Sigmoid colon (tissue), 7 donors: ENCODE results near the gene LARGE2. TPM values are rescaled to one million over a fixed set of nuclear protein-coding genes. Genes with fewer than 3 reads are reported as not detected.

Source experiments
- DNase-seq: peaks from one replicate; pipeline ENCODE4 v3.0.0-alpha.2; 2019
- H3K27ac ChIP-seq, 4 donors: fragments of 200-600 bp; sonication (generic); one replicate each; pipeline ENCODE4 v1.5.1; 2016 to 2019; ENCODE audit warnings: mild to moderate bottlenecking in 1 of 4
- H3K27me3 ChIP-seq, 3 donors: fragments of 200-600 bp; sonication (generic); one replicate each; pipeline ENCODE4 v1.5.1; 2019; ENCODE audit warnings: mild to moderate bottlenecking in 1 of 3
- H3K36me3 ChIP-seq, 4 donors: fragments of 200-600 bp; sonication (generic); one replicate each; pipeline ENCODE4 v1.5.1; 2016 to 2019
- H3K4me1 ChIP-seq, 4 donors: fragments of 200-600 bp; sonication (generic); one replicate each; pipeline ENCODE4 v1.5.1; 2017 to 2019
- H3K4me3 ChIP-seq, 4 donors: fragments of 200-600 bp; sonication (generic); one replicate each; pipeline ENCODE4 v1.5.1; 2017 to 2019; ENCODE audit warnings: mild to moderate bottlenecking in 2 of 4, moderate library complexity in 1 of 4
- H3K9me3 ChIP-seq, 4 donors: fragments of 200-600 bp in 3 of 4; sonication (generic) in 3 of 4; one replicate each; pipeline versions ENCODE4 v1.5.1 to v1.6.1; 2013 to 2019
- EP300 ChIP-seq, 4 donors: sonication (generic); formaldehyde crosslinking; IDR thresholded peaks; one replicate each; pipeline ENCODE4 v1.6.1; 2017; ENCODE audit warnings: antibody characterized with exemption in 4 of 4
- POLR2A ChIP-seq, 2 donors: fragments of 450-650 bp; IDR thresholded peaks; one replicate each; pipeline ENCODE4 v1.6.1; 2016; ENCODE audit warnings: antibody characterized with exemption in 2 of 2, mild to moderate bottlenecking in 2 of 2, moderate library complexity in 2 of 2
- POLR2AphosphoS5 ChIP-seq, 4 donors: sonication (generic); formaldehyde crosslinking; IDR thresholded peaks; one replicate each; pipeline ENCODE4 v1.6.1; 2017; ENCODE audit warnings: antibody characterized with exemption in 4 of 4
- WGBS, 2 donors: extraction: QIAGEN DNeasy Blood & Tissue Kit; methylation state at CpG; one replicate each; pipeline ENCODE4 v1.1.7; 2013; 5-methylcytosine and 5-hydroxymethylcytosine counted together
- intact Hi-C: fragments of 100-400 bp; cut with DNase I; formaldehyde crosslinking; loops from one replicate; pipeline ENCODE4 v1.15.1; 2023
- polyA plus RNA-seq, 3 donors: library from polyadenylated mRNA; stranded (reverse); fragments of 200-250 nt; gene quantifications; one replicate each; pipeline ENCODE4 v1.2.3, GENCODE V29; 2013
- total RNA-seq, 4 donors: library from RNA; depleted of rRNA; stranded (reverse); fragments of >200 nt; gene quantifications; one replicate each; pipeline ENCODE4 v1.1.0, GENCODE V29; 2016
- TF ChIP-seq, protein P1 (sequence below), 4 experiments: fragments of 450-650 bp in 3 of 4; fragments of 200-600 bp in 1 of 4; IDR thresholded peaks; one replicate each; pipeline ENCODE4 v1.5.1; 2016 to 2019; ENCODE audit warnings: antibody characterized with exemption in 4 of 4, mild to moderate bottlenecking in 3 of 4, moderate library complexity in 2 of 4
- donor health status: healthy with polysubstance abuse.
- donor health status: Bipolar disorder and iron deficiency.
- donor health status: healthy.

Gene LARGE2
- total and polyA plus RNA-seq, 7 donors: 0.46 to 13.6 TPM; not detected in 5

- no peaks in the 10 kb centered on the region for H3K36me3 ChIP-seq
- H3K27ac ChIP-seq: no peak overlapping the region
- H3K4me1 ChIP-seq: peaks cover 0 to 8% (median 6%) of the 10 kb centered on the region in 4 donors
- 91% methylated on average over 9 of the region's 9 CpGs for WGBS, 2 donors
- no peak for TF ChIP-seq EP300 (IDR thresholded peaks at IDR 0.05)
- no peak for TF ChIP-seq POLR2A (IDR thresholded peaks at IDR 0.05)
- TF ChIP-seq, protein P1, sequence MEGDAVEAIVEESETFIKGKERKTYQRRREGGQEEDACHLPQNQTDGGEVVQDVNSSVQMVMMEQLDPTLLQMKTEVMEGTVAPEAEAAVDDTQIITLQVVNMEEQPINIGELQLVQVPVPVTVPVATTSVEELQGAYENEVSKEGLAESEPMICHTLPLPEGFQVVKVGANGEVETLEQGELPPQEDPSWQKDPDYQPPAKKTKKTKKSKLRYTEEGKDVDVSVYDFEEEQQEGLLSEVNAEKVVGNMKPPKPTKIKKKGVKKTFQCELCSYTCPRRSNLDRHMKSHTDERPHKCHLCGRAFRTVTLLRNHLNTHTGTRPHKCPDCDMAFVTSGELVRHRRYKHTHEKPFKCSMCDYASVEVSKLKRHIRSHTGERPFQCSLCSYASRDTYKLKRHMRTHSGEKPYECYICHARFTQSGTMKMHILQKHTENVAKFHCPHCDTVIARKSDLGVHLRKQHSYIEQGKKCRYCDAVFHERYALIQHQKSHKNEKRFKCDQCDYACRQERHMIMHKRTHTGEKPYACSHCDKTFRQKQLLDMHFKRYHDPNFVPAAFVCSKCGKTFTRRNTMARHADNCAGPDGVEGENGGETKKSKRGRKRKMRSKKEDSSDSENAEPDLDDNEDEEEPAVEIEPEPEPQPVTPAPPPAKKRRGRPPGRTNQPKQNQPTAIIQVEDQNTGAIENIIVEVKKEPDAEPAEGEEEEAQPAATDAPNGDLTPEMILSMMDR (IDR thresholded peaks at IDR 0.05): no peak
- no peak for TF ChIP-seq POLR2AphosphoS5 (IDR thresholded peaks at IDR 0.05)
- no peak overlapping the region for H3K4me3 ChIP-seq
- no peak for DNase-seq
- H3K9me3 ChIP-seq: no peaks in the 10 kb centered on the region
- H3K27me3 ChIP-seq: peaks cover 3 to 6% (median 4%) of the 10 kb centered on the region in 3 donors
- intact Hi-C loops: no loop called here
Observed at GRCh38 chr11:45889966-45890365, 32.5 kb upstream of the LARGE2 start.

DNA sequence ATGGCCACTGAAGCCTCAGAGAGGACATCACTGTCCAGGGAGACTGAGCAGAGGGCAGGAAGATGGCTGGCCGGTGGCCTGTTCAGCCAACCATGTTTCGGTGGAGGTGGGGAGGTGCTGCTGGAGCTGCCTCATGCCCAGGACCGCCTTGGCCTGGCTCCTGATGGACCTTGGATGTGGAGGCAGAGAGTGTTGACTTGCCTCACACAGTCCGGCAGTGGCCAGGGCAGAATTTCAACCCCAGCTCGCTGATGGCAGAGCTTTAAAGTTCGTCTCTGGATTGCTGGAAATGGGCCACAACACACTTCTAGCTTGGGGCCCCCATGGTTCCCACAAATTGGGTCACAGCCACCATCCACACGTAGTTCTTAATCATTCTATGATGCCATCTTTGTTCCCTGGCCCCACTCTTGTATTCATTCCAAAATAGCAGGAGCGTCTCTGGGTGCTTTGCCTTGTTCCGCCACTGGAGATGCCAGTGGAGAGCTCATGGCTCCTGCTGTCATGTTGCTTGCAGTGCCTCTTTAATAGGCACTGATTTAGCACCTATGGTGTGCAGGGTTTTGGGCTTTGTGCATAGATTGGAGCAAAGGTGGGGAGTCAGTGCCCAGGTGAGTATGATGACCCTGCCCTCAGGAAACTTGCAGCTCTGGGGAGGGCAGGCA, 31.4 kb upstream of the LARGE2 start:
- no peaks in the 10 kb centered on the region for H3K36me3 ChIP-seq
- H3K9me3 ChIP-seq: no peaks in the 10 kb centered on the region
- H3K4me1 ChIP-seq: peaks cover 0 to 3% (median 1%) of the 10 kb centered on the region in 4 donors
- intact Hi-C loops: no loop called here
- no peak overlapping the region for H3K4me3 ChIP-seq
- no peak overlapping the region for H3K27ac ChIP-seq
- TF ChIP-seq EP300 (IDR thresholded peaks at IDR 0.05) (no peak), POLR2A (IDR thresholded peaks at IDR 0.05) (no peak), POLR2AphosphoS5 (IDR thresholded peaks at IDR 0.05) (no peak)
- TF ChIP-seq, protein P1 (IDR thresholded peaks at IDR 0.05): no peak
- WGBS, 2 donors: 84 to 91% methylated on average over 9 of the region's 9 CpGs
- peaks cover under 1 to 7% (median 4%) of the 10 kb centered on the region in 3 donors for H3K27me3 ChIP-seq
- no peak for DNase-seq

DNA sequence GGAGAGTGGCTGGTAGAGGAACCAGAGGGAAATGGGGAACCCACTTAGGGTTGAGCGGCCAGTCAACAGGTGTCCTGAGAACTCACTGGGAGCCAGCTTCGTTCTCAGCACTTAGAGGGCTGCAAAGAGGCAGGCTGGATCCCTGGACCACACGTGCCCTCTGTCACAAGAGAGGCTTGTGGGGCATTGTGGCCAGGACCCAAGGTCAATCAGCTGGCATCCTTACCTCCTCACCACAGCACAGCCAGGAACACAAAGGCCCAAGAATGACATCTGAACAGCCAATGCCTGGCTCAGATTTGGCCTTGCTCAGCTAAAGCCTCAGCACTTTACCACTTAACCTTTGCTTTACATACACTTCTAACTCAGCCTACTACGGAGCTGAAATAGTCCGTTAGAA, 29.6 kb upstream of the LARGE2 start:
- DNase-seq: no peak
- WGBS, 2 donors: 78 to 82% methylated on average over 5 of the region's 5 CpGs
- H3K4me3 ChIP-seq: no peak overlapping the region

DNA sequence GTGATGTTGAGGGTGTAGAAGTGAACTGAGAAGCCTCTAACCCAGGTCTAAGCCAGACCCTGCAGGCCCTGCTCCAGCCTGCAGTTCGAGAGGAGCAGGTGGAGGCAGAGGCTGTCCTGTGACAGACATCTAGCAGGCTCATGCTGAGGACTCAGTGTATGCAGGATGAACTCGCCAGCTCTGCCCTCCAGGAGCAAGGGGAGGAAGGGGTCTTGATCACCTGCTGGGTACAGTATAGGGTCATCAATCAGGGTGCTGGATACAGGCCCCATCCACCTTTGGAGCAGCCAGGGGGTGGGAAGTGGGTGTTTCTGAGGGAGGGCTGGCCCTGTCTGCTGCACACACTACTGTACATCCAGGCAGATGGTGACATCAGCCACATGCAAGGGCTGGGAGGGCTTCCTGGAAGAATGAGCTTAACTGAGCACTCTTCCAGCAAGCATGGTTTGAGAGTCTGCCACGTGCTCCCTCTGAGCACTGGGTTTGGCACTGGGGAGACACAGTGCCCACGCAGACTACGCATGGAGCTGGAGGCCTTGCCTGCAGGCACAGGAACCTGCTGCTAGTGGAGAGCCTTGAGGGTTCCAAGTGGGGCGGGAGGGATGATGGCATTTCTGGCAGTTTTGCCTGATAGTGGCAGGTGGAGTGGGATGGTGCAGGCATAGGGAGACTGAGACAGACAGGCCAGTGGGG, 27.8 kb upstream of the LARGE2 start:
- intact Hi-C loops: no loop called here
- no peak for TF ChIP-seq POLR2AphosphoS5 (IDR thresholded peaks at IDR 0.05)
- TF ChIP-seq, protein P1 (IDR thresholded peaks at IDR 0.05): no peak
- TF ChIP-seq POLR2A (IDR thresholded peaks at IDR 0.05): no peak
- no peak for TF ChIP-seq EP300 (IDR thresholded peaks at IDR 0.05)
- Histone ChIP-seq H3K27me3 (peaks cover 0 to 7% (median 5%) of the 10 kb centered on the region in 3 donors), H3K4me1 (peaks cover 0 to 10% (median 9%) of the 10 kb centered on the region in 4 donors), H3K4me3 (no peak overlapping the region), H3K27ac (no peak overlapping the region), H3K9me3 (no peaks in the 10 kb centered on the region), H3K36me3 (no peaks in the 10 kb centered on the region)
- WGBS, 2 donors: 86 to 89% methylated on average over 6 of the region's 6 CpGs
- DNase-seq: no peak

More for the DNA sequence above, 29.6 kb upstream of the LARGE2 start:
- intact Hi-C loops: no loop called here
- Histone ChIP-seq H3K27ac (no peak overlapping the region), H3K27me3 (peaks cover 0 to 7% (median 5%) of the 10 kb centered on the region in 3 donors), H3K9me3 (no peaks in the 10 kb centered on the region), H3K36me3 (no peaks in the 10 kb centered on the region), H3K4me1 (no peaks in the 10 kb centered on the region)
- TF ChIP-seq POLR2A (IDR thresholded peaks at IDR 0.05): no peak
- no peak for TF ChIP-seq POLR2AphosphoS5 (IDR thresholded peaks at IDR 0.05)
- no peak for TF ChIP-seq EP300 (IDR thresholded peaks at IDR 0.05)
- TF ChIP-seq, protein P1 (IDR thresholded peaks at IDR 0.05): no peak
